ENCODE results near the gene SAMD1. TPM values are rescaled to one million over a fixed set of nuclear protein-coding genes. Genes with fewer than 3 reads are reported as not detected.

SAMD1 gene
- total RNA-seq, 4 donors from 2014 or later = 23.2 to 61.1 (median 33.2) TPM

DNA sequence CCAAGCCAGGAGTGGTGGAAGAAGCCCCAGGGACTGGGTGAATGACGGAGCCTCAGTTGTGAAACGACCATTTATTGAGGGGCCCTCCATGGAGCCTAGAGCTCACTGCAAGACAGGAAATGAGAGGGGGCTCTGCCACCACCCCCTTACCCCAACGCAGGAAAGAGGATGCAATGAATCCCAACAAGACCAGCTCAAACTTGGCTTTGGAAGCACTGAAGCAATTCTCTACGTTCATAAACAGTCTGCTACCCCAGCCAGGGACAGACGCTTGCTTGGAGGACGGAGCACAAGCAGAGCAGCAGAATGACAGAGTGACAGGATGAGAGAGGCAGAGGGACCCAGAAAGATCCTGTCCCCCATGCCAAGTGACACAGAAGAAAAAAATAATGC, 26.0 kb upstream of the SAMD1 start:
- 5 to 8% methylated on average over 6 of the region's 6 CpGs for WGBS, 2 donors
- H3K4me3 ChIP-seq (ENCODE audit: low read depth, poor library complexity, severe bottlenecking) = peak overlapping the region; percentile 95
- intact Hi-C loops (cut with DNase I; ENCODE audit: low total_unique reads) = no loop called here
- TF ChIP-seq, protein P1, sequence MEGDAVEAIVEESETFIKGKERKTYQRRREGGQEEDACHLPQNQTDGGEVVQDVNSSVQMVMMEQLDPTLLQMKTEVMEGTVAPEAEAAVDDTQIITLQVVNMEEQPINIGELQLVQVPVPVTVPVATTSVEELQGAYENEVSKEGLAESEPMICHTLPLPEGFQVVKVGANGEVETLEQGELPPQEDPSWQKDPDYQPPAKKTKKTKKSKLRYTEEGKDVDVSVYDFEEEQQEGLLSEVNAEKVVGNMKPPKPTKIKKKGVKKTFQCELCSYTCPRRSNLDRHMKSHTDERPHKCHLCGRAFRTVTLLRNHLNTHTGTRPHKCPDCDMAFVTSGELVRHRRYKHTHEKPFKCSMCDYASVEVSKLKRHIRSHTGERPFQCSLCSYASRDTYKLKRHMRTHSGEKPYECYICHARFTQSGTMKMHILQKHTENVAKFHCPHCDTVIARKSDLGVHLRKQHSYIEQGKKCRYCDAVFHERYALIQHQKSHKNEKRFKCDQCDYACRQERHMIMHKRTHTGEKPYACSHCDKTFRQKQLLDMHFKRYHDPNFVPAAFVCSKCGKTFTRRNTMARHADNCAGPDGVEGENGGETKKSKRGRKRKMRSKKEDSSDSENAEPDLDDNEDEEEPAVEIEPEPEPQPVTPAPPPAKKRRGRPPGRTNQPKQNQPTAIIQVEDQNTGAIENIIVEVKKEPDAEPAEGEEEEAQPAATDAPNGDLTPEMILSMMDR (IDR thresholded peaks at IDR 0.05) = no peak
- no peak for TF ChIP-seq POLR2A (IDR thresholded peaks at IDR 0.05)
- DNase-seq (ENCODE audit: low spot score in 2 of 2) = no peak

DNA sequence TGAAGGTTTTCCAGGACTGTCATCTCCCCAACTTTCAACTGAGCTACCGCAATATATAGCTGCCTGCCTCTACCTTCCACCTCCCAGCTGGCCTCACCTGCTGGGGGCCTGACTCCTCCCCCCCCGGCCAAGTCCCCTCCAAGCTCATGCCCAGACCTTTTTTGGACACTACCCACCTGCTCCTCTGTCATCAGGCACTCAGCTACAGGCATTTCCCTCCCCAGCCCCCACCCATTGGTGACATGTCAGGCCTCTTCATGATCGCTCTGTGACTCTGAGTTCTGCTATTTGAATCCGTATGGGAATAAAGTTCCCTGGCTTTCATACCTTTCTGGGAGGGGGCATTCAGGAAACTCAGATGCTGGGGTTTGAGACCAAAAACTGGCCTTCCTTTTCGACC, 25.2 kb upstream of the SAMD1 start:
- H3K4me3 ChIP-seq (ENCODE audit: low read depth, poor library complexity, severe bottlenecking) = no peak overlapping the region
- DNase-seq (ENCODE audit: low spot score in 2 of 2) = no peak
- 79 to 84% methylated on average over 5 of the region's 5 CpGs for WGBS, 2 donors
- TF ChIP-seq, protein P1 (IDR thresholded peaks at IDR 0.05) = no peak
- no peak for TF ChIP-seq POLR2A (IDR thresholded peaks at IDR 0.05)
- intact Hi-C loops (cut with DNase I; ENCODE audit: low total_unique reads) = no loop called here

DNA sequence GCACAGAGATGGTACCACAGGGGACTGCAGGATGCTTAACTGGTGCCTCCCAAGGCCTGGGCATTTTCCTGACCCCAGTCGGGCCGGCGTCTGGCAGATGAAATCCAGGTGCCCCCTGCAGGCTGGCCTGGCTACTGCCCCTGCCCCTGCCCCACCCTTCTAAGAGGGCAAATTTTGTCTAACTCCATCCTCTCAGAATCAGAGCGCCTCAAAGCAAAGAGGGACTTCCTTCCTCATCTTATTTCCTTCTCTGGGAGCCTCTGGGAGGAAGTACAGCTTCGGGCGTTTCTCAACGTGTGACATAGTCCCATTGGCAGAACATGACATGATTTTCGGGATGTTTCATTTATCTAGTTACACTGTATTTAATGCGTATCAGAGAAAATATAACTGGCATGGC, 24.3 kb upstream of the SAMD1 start:
- no peak for TF ChIP-seq POLR2A (IDR thresholded peaks at IDR 0.05)
- TF ChIP-seq, protein P1 (IDR thresholded peaks at IDR 0.05) = no peak
- H3K4me3 ChIP-seq (ENCODE audit: low read depth, poor library complexity, severe bottlenecking) = no peak overlapping the region
- DNase-seq (ENCODE audit: low spot score in 2 of 2) = peak in 1 of 2 donors; percentile 89
- WGBS, 2 donors = 53 to 54% methylated on average over 9 of the region's 9 CpGs
- intact Hi-C loops (cut with DNase I; ENCODE audit: low total_unique reads) = no loop called here

DNA sequence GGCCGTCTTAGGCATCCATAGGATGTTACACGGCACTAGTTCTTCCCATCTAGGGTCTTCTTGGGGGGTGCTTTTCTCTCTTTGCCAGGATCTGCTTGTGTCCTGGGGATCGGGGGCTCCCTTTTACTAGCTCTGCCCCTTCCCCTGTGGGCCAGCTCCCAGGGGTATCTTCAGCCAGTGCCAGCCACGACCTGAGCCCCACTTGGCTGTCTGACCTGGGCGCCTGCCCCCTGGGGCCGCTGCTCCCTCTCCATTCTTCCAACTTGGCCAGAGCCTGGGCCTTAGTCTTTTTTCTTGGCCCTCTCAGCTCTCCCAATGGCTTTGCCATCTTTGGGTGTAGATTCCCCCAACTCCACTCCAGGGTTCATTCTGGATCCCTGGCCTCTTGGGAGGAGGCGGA, 23.9 kb upstream of the SAMD1 start:
- intact Hi-C loops (cut with DNase I; ENCODE audit: low total_unique reads) = no loop called here
- TF ChIP-seq, protein P1 (IDR thresholded peaks at IDR 0.05) = no peak
- TF ChIP-seq POLR2A (IDR thresholded peaks at IDR 0.05) = no peak
- 87 to 90% methylated on average over 7 of the region's 7 CpGs for WGBS, 2 donors
- H3K4me3 ChIP-seq (ENCODE audit: low read depth, poor library complexity, severe bottlenecking) = no peak overlapping the region
- no peak for DNase-seq (ENCODE audit: low spot score in 2 of 2)

DNA sequence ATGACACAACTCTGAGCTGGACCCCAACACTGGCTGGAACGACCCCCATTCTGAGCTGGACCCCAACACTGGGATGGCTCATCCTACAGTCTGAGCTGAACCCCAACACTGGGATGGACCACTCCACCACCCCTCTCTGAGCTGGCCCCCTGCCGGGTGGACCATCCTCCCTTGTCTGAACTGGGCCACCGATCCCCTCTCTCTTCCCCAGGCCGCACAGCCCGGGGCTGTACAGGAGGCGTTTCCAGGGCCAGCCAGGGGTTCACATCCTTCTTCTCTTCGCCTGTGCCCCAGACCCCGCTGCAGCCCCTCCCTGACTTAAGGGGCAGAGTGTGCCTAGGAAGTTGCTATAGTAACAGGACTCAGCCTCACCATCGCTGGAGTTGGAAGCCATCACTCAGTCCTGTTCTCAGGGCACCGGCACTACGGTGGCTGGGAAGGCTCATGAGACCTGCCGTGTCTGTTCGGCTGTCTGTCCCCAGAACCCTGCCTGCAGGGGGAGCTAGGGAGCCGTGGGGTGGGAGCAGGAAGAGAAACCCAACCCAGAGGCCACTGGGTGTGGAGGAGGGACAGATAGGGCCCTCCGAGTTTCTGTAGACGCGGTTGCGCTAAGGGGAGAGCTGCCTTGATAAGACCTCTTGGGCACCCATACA, 23.3 kb upstream of the SAMD1 start:
- no peak for DNase-seq (ENCODE audit: low spot score in 2 of 2)
- no peak for TF ChIP-seq POLR2A (IDR thresholded peaks at IDR 0.05)
- TF ChIP-seq, protein P1 (IDR thresholded peaks at IDR 0.05) = no peak
- intact Hi-C loops (cut with DNase I; ENCODE audit: low total_unique reads) = no loop called here
- WGBS, 2 donors = 80 to 82% methylated on average over 17 to 18 of the region's 18 CpGs
- no peak overlapping the region for H3K4me3 ChIP-seq (ENCODE audit: low read depth, poor library complexity, severe bottlenecking)

Measured in lower leg skin (tissue), 4 donors.